MCF 10A (cell line): Measurements from ENCODE around the gene AURKAIP1. TPM values are rescaled to one million over a fixed set of nuclear protein-coding genes. Genes with fewer than 3 reads are reported as not detected.

Source experiments
- BruUV-seq: library from RNA; stranded (reverse); fragments of 400-500 nt; replicated peaks from 2 replicates; lab custom pipeline; 2021; lab: Mats Ljungman, UMichigan
- CTCF ChIA-PET: fragments of 300-600 bp; sonication (Branson Sonifier 250); formaldehyde crosslinking; extraction: SDS; loops from one replicate; lab custom pipeline; 2021; ENCODE audit warnings: antibody characterized with exemption, inconsistent platforms; lab: Yijun Ruan, JAX
- POLR2A ChIA-PET: fragments of 300-600, 350-650 bp; sonication (Branson Sonifier 250); formaldehyde crosslinking; extraction: SDS; loops from one replicate; lab custom pipeline; 2020; ENCODE audit warnings: antibody characterized with exemption, inconsistent platforms; lab: Yijun Ruan, JAX
- DNase-seq: peaks from one replicate; pipeline ENCODE4 v3.0.0-alpha.2; 2018; ENCODE audit not compliant: unreplicated experiment
- H3K27ac Mint-ChIP-seq: one replicate; pipeline ENCODE4 v1.8.0; 2022; ENCODE audit warnings: mild to moderate bottlenecking, low read depth, mixed read lengths; ENCODE audit not compliant: unreplicated experiment
- H3K27me3 Mint-ChIP-seq: one replicate; pipeline ENCODE4 v1.8.0; 2022; ENCODE audit warnings: mixed read lengths; ENCODE audit not compliant: insufficient read depth, unreplicated experiment
- H3K36me3 Mint-ChIP-seq: one replicate; pipeline ENCODE4 v1.8.0; 2022; ENCODE audit warnings: mild to moderate bottlenecking, moderate library complexity, mixed read lengths; ENCODE audit not compliant: insufficient read depth, unreplicated experiment
- H3K4me1 Mint-ChIP-seq: one replicate; pipeline ENCODE4 v1.8.0; 2022; ENCODE audit warnings: mixed read lengths; ENCODE audit not compliant: insufficient read depth, unreplicated experiment
- H3K4me3 Mint-ChIP-seq: one replicate; pipeline ENCODE4 v1.8.0; 2022; ENCODE audit warnings: mild to moderate bottlenecking, moderate library complexity, mixed read lengths; ENCODE audit not compliant: unreplicated experiment
- H3K9me3 Mint-ChIP-seq: one replicate; pipeline ENCODE4 v1.8.0; 2022; ENCODE audit warnings: mixed read lengths; ENCODE audit not compliant: unreplicated experiment
- intact Hi-C: fragments of 100-400 bp; cut with micrococcal nuclease; formaldehyde crosslinking; loops from 2 replicates; pipeline ENCODE4 v1.14.1; 2022
- total RNA-seq: library from RNA; stranded (reverse); gene quantifications from 2 replicates; pipeline ENCODE4 v1.2.3, GENCODE V29; 2022
- TF ChIP-seq, protein P1 (sequence below): fragments of 200-600 bp; IDR thresholded peaks from one replicate; pipeline ENCODE4 v1.8.0; 2022; ENCODE audit warnings: antibody characterized with exemption, mild to moderate bottlenecking; ENCODE audit not compliant: unreplicated experiment

Gene AURKAIP1
- total RNA-seq, 1 experiment from 2014 or later: 148 TPM

DNA sequence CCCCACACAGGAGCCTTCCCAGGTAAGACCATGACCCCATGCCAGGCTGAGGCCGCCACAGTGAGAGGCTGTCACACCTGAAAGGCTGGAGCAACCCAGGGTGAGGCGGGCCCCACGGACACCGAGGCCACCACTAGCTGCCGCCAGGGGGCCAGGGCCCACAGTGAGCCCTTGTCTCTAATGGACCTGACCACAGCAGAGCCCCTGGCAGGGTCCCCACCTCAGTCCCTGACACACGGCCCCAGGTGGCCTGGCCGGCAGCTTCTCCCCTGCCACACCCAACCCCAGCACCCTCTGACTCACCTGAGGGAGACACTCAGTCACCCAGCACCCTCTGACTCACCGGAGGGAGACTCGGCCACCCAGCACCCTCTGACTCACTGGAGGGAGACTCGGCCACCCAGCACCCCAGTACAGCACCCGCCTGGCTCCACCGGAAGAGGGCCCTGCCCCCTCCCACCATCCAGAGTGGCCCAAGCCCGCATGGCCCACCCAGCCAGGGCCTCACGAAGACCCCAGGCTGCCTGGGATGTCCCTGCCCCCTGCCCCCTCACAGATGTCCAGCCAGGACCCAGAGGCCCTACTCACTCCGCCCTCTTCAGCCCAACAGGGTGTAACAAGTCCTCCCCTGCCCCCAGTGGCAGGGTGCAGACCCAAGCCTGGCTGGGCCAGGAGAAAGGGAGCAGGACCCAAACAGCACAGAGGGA lies 30.2 kb downstream of the AURKAIP1 start:
- Mint-ChIP-seq H3K4me1 (peaks cover 13% of the 10 kb centered on the region), H3K27ac (peak overlapping the region; percentile 69), H3K9me3 (no peaks in the 10 kb centered on the region), H3K27me3 (no peaks in the 10 kb centered on the region), H3K4me3 (peak overlapping the region; percentile 63), H3K36me3 (peaks cover 34% of the 10 kb centered on the region)
- intact Hi-C loops: no loop called here
- peak; percentile 97 for DNase-seq
- no TSS peak for BruUV-seq
- ChIA-PET CTCF (interaction anchor here (0.6 to 1.4 kb wide), 9 partner anchors 10 to 439 kb away, joined by 3 to 8 read pairs (median 5); partner anchors contain the start of gene MXRA8), POLR2A (interaction anchor here (0.7 to 5.7 kb wide), 10 partner anchors 13 to 386 kb away, joined by 3 to 47 read pairs (median 4); partner anchors contain the start of genes AURKAIP1, CCNL2 and TAS1R3)
- TF ChIP-seq, protein P1, sequence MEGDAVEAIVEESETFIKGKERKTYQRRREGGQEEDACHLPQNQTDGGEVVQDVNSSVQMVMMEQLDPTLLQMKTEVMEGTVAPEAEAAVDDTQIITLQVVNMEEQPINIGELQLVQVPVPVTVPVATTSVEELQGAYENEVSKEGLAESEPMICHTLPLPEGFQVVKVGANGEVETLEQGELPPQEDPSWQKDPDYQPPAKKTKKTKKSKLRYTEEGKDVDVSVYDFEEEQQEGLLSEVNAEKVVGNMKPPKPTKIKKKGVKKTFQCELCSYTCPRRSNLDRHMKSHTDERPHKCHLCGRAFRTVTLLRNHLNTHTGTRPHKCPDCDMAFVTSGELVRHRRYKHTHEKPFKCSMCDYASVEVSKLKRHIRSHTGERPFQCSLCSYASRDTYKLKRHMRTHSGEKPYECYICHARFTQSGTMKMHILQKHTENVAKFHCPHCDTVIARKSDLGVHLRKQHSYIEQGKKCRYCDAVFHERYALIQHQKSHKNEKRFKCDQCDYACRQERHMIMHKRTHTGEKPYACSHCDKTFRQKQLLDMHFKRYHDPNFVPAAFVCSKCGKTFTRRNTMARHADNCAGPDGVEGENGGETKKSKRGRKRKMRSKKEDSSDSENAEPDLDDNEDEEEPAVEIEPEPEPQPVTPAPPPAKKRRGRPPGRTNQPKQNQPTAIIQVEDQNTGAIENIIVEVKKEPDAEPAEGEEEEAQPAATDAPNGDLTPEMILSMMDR: peak; percentile 39

DNA sequence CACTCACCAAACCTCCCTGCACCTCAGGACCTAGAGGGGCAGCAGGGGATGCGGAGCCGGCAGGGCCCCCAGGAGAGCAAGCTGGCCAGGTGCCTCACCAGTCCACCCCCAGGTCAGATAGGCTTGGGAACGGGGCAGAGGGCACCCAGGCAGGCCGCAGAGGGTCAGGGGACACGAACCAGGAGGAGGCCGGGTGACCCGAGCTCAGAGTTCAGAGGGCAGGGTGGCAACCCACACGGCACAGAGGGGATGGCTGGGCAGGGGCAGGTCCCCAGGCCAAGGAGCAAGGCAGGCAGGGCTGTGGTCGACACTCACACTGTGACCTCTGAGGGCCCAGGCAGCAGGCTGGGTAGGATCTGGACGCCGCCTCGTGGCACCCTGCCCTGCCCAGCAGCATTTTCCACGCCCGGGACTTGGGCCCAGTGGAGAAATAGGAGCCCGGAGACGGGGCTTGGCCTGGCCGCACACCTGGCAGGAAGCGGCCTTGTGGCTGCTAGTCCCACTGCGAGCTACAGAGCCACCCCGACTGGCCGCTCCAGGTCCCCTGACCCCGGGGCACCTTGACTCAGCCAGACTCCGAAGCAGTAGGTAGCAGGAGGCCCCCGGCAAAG lies 31.1 kb downstream of the AURKAIP1 start:
- Mint-ChIP-seq H3K27ac (peak overlapping the region; percentile 69), H3K36me3 (peaks cover 38% of the 10 kb centered on the region), H3K9me3 (no peaks in the 10 kb centered on the region), H3K4me3 (peak overlapping the region; percentile 63), H3K27me3 (no peaks in the 10 kb centered on the region), H3K4me1 (peaks cover 13% of the 10 kb centered on the region)
- TF ChIP-seq, protein P1: no peak
- no TSS peak for BruUV-seq
- DNase-seq: no peak
- CTCF ChIA-PET: interaction anchor here (0.6 to 1.2 kb wide), 7 partner anchors 9 to 360 kb away, joined by 3 to 8 read pairs (median 4); partner anchors contain the start of gene MXRA8
- POLR2A ChIA-PET: interaction anchor here (0.6 to 5.7 kb wide), 7 partner anchors 12 to 436 kb away, joined by 3 to 47 read pairs (median 4); partner anchors contain the start of genes AURKAIP1, CCNL2 and TAS1R3
- intact Hi-C loops: no loop called here

- DNase-seq: no peak
- TF ChIP-seq, protein P1: no peak
- intact Hi-C loops: no loop called here
- H3K4me1 Mint-ChIP-seq: peaks cover 11% of the 10 kb centered on the region
- H3K9me3 Mint-ChIP-seq: no peaks in the 10 kb centered on the region
- no peak overlapping the region for H3K27ac Mint-ChIP-seq
- H3K4me3 Mint-ChIP-seq: no peak overlapping the region
- BruUV-seq: no TSS peak
- ChIA-PET CTCF (no interaction called here), POLR2A (interaction anchor here (2.9 kb wide), 1 partner anchor 10 kb away, joined by 19 read pairs; the partner anchor contains the start of gene TAS1R3)
- peaks cover 47% of the 10 kb centered on the region for H3K36me3 Mint-ChIP-seq
- no peaks in the 10 kb centered on the region for H3K27me3 Mint-ChIP-seq
Observed at GRCh38 chr1:1342584-1343115, 32.4 kb downstream of the AURKAIP1 start.
